Endothelial cell of umbilical vein (primary cell): Measurements from ENCODE around the gene GPD1L. TPM values are rescaled to one million over a fixed set of nuclear protein-coding genes. Genes with fewer than 3 reads are reported as not detected.

ENCODE experiments used
- BruUV-seq: library from RNA; stranded (reverse); fragments of 400-500 nt; replicated peaks from 2 replicates; lab custom pipeline; 2021; lab: Mats Ljungman, UMichigan
- CTCF ChIA-PET: fragments of 300-600, 350-600 bp; sonication (Branson Sonifier 250); formaldehyde crosslinking; loops from one replicate; lab custom pipeline; 2021; ENCODE audit warnings: antibody characterized with exemption, inconsistent platforms; lab: Charles Lee
- POLR2A ChIA-PET: fragments of 300-600, 350-600 bp; sonication (Branson Sonifier 250); formaldehyde crosslinking; loops from one replicate; lab custom pipeline; 2021; ENCODE audit warnings: antibody characterized with exemption, inconsistent platforms; lab: Charles Lee
- DNase-seq: peaks from one replicate; pipeline ENCODE4 v3.0.0-alpha.2; 2011; ENCODE audit warnings: low read depth, low spot score
- FAIRE-seq: peaks from 2 replicates; lab custom pipeline; 2011; peaks lifted over from hg19 to GRCh38; lab: Jason Lieb, UNC
- H2AFZ ChIP-seq: 2 replicates; pipeline ENCODE4 v1.6.0; 2012; ENCODE audit warnings: low read depth, low read length, control low read depth, inconsistent platforms
- H3K27ac ChIP-seq: 2 replicates; pipeline ENCODE4 v1.5.1; 2011; ENCODE audit warnings: low read depth, mild to moderate bottlenecking, control low read depth, low read length, moderate library complexity; ENCODE audit not compliant: insufficient read depth
- H3K27me3 ChIP-seq, 2 experiments: 2 replicates each; pipeline versions ENCODE4 v1.6.0 to v1.6.1; 2011; ENCODE audit warnings: low read length in 2 of 2, mixed read lengths in 1 of 2; ENCODE audit not compliant: control insufficient read depth in 2 of 2, insufficient read depth in 2 of 2
- H3K36me3 ChIP-seq, 2 experiments: 2 replicates in 1 of 2; 3 replicates in 1 of 2; pipeline ENCODE4 v1.5.1; 2011; ENCODE audit warnings: low read length in 2 of 2, mild to moderate bottlenecking in 1 of 2, moderate library complexity in 1 of 2; ENCODE audit not compliant: control insufficient read depth in 2 of 2, insufficient read depth in 2 of 2; ENCODE audit errors: extremely low read depth in 1 of 2
- H3K4me1 ChIP-seq: 3 replicates; pipeline ENCODE4 v1.5.1; 2011; ENCODE audit warnings: mild to moderate bottlenecking, low read length; ENCODE audit not compliant: control insufficient read depth, insufficient read depth; ENCODE audit errors: extremely low read depth
- H3K4me2 ChIP-seq: 2 replicates; pipeline ENCODE4 v1.6.1; 2011; ENCODE audit warnings: low read length, control low read depth, mixed read lengths; ENCODE audit not compliant: insufficient read depth
- H3K4me3 ChIP-seq, 3 experiments: fragments of 200-600 bp in 1 of 3; sonication (generic), shearing (Covaris generic) in 1 of 3; replicated peaks in 1 of 3; 2 replicates each; pipeline ENCODE4 v1.5.1; 2011 to 2016; ENCODE audit warnings: control low read depth in 3 of 3, low read length in 3 of 3, mild to moderate bottlenecking in 2 of 3, inconsistent platforms in 1 of 3, low read depth in 1 of 3, moderate library complexity in 1 of 3; ENCODE audit not compliant: insufficient read depth in 1 of 3
- H3K79me2 ChIP-seq: 2 replicates; pipeline ENCODE4 v1.6.0; 2012; ENCODE audit warnings: low read length, inconsistent platforms; ENCODE audit not compliant: control insufficient read depth, insufficient read depth
- H3K9ac ChIP-seq: replicated peaks from 2 replicates; pipeline ENCODE3; 2011; ENCODE audit warnings: low read length, control low read depth; ENCODE audit not compliant: insufficient read depth; ENCODE audit errors: extremely low read depth
- H3K9me1 ChIP-seq: replicated peaks from 3 replicates; pipeline ENCODE4 v1.6.0; 2011; ENCODE audit warnings: mild to moderate bottlenecking, low read length; ENCODE audit not compliant: control insufficient read depth, insufficient read depth; ENCODE audit errors: extremely low read depth
- H3K9me3 ChIP-seq: replicated peaks from 2 replicates; pipeline ENCODE4 v1.5.1; 2012; ENCODE audit warnings: low read length, inconsistent platforms; ENCODE audit not compliant: control insufficient read depth, insufficient read depth
- H4K20me1 ChIP-seq: replicated peaks from 2 replicates; pipeline ENCODE3; 2011; ENCODE audit warnings: mild to moderate bottlenecking, low read length; ENCODE audit not compliant: control insufficient read depth, insufficient read depth; ENCODE audit errors: extremely low read depth
- CTCF ChIP-seq, 2 donors: IDR thresholded peaks; 1 replicate in 1 of 2; 2 replicates in 1 of 2; pipeline ENCODE4 v1.5.1; 2011; ENCODE audit warnings: low read length in 2 of 2, mild to moderate bottlenecking in 2 of 2, moderate library complexity in 2 of 2, control low read depth in 1 of 2, inconsistent platforms in 1 of 2, low read depth in 1 of 2; ENCODE audit not compliant: insufficient read depth in 1 of 2; ENCODE audit errors: extremely low read depth in 1 of 2
- EZH2 ChIP-seq: IDR thresholded peaks from 2 replicates; pipeline ENCODE4 v1.6.1; 2012; ENCODE audit warnings: borderline replicate concordance, low read depth, mild to moderate bottlenecking, moderate library complexity, low read length, inconsistent platforms; ENCODE audit not compliant: severe bottlenecking
- FOS ChIP-seq: IDR thresholded peaks from 2 replicates; pipeline ENCODE4 v1.6.1; 2011; ENCODE audit warnings: mild to moderate bottlenecking, low read length, moderate library complexity, borderline replicate concordance; ENCODE audit not compliant: insufficient read depth
- GATA2 ChIP-seq: IDR thresholded peaks from 2 replicates; pipeline ENCODE4 v1.7.0; 2011; ENCODE audit warnings: low read depth, mild to moderate bottlenecking, moderate library complexity, mixed read lengths, low read length; ENCODE audit not compliant: insufficient read length, insufficient read depth
- JUN ChIP-seq: IDR thresholded peaks from 2 replicates; pipeline ENCODE4 v1.6.1; 2011; ENCODE audit warnings: borderline replicate concordance, low read depth; ENCODE audit not compliant: insufficient read length, insufficient read depth
- MAX ChIP-seq: IDR thresholded peaks from 2 replicates; pipeline ENCODE4 v1.6.1; 2011; ENCODE audit not compliant: insufficient read depth, insufficient read length
- MYC ChIP-seq: IDR thresholded peaks from one replicate; pipeline ENCODE4 v1.6.1; 2011; ENCODE audit warnings: mild to moderate bottlenecking, low read depth, low read length
- POLR2A ChIP-seq: IDR thresholded peaks from 2 replicates; pipeline ENCODE4 v1.6.1; 2012; ENCODE audit warnings: low read depth, mild to moderate bottlenecking, control low read depth, low read length
- POLR2AphosphoS5 ChIP-seq: IDR thresholded peaks from 2 replicates; pipeline ENCODE4 v1.6.1; 2012; ENCODE audit warnings: low read depth, mild to moderate bottlenecking, control low read depth, low read length, moderate library complexity; ENCODE audit not compliant: insufficient read depth
- dilution Hi-C: fragments of 300-500 bp; cut with MboI; formaldehyde crosslinking; loops from one replicate; pipeline ENCODE4 v1.15.0; 2019; ENCODE audit warnings: low sequenced_read_pairs; ENCODE audit not compliant: extremely low pct_ligation_motif_present
- intact Hi-C: fragments of 100-400 bp; cut with micrococcal nuclease; formaldehyde crosslinking; loops from one replicate; pipeline ENCODE4 v1.10.0; 2022
- polyA plus RNA-seq, 4 experiments: library from polyadenylated mRNA; depleted of rRNA in 3 of 4; stranded (reverse) in 3 of 4; unstranded in 1 of 4; fragments of >200 nt; gene quantifications; 2 replicates each; pipeline versions ENCODE4 v1.2.1 to v1.2.3, GENCODE V29; 2011 to 2012; ENCODE audit warnings: missing spikeins in 1 of 4
- total RNA-seq: library from RNA; stranded (reverse); gene quantifications from 2 replicates; pipeline ENCODE4 v1.2.3, GENCODE V29; 2021

GPD1L gene
- total and polyA plus RNA-seq, 2 donors (not counting 3 experiments of a cell fraction or from before 2014, with no cell fraction given): 5.1 to 12.9 TPM

GRCh38 chr3:32195995-32196540, 89.6 kb downstream of the GPD1L start:
- POLR2A ChIA-PET: no interaction called here
- Histone ChIP-seq H3K36me3 (no peaks in the 10 kb centered on the region), H3K4me1 (peaks cover 10% of the 10 kb centered on the region), H3K9me3 (no peaks in the 10 kb centered on the region), H4K20me1 (no peaks in the 10 kb centered on the region), H2AFZ (no peak overlapping the region), H3K4me2 (no peak overlapping the region), H3K9me1 (no peaks in the 10 kb centered on the region), H3K27ac (no peak overlapping the region), H3K27me3 (peaks cover 0 to 3% of the 10 kb centered on the region in 2 experiments), H3K4me3 (no peak overlapping the region), H3K79me2 (no peaks in the 10 kb centered on the region), H3K9ac (no peak overlapping the region)
- no TSS peak for BruUV-seq
- CTCF ChIA-PET: interaction anchor here (1.0 kb wide), 1 partner anchor 11 kb away, joined by 3 read pairs; no protein-coding TSS in a partner anchor
- DNase-seq (no peak), FAIRE-seq (no peak)
- TF ChIP-seq JUN: no peak
- no peak for TF ChIP-seq POLR2A
- no peak for TF ChIP-seq CTCF (IDR thresholded peaks at IDR 0.05; ENCODE audit: extremely low read depth in 1 of 2, insufficient read depth in 1 of 2, low read depth in 1 of 2, low read length in 2 of 2)
- no peak for TF ChIP-seq POLR2AphosphoS5
- dilution Hi-C loops: no loop called here
- intact Hi-C loops: no loop called here

- no peaks in the 10 kb centered on the region for H4K20me1 ChIP-seq
- dilution Hi-C loops: no loop called here
- H3K9ac ChIP-seq: no peak overlapping the region
- no peak overlapping the region for H3K27ac ChIP-seq
- no TSS peak for BruUV-seq
- DNase-seq (no peak), FAIRE-seq (no peak)
- CTCF ChIA-PET: no interaction called here
- POLR2A ChIA-PET: no interaction called here
- no peak overlapping the region for H3K4me2 ChIP-seq
- peaks cover 15% of the 10 kb centered on the region for H3K4me1 ChIP-seq
- no peak overlapping the region for H2AFZ ChIP-seq
- no peaks in the 10 kb centered on the region for H3K9me1 ChIP-seq
- intact Hi-C loops: no loop called here
- H3K79me2 ChIP-seq: no peaks in the 10 kb centered on the region
- no peaks in the 10 kb centered on the region for H3K36me3 ChIP-seq
- no peak overlapping the region for H3K4me3 ChIP-seq
- no peaks in the 10 kb centered on the region for H3K9me3 ChIP-seq
- TF ChIP-seq MAX: no peak
- TF ChIP-seq FOS: no peak
- TF ChIP-seq JUN: no peak
- TF ChIP-seq POLR2AphosphoS5: no peak
- TF ChIP-seq CTCF (IDR thresholded peaks at IDR 0.05; ENCODE audit: extremely low read depth in 1 of 2, insufficient read depth in 1 of 2, low read depth in 1 of 2, low read length in 2 of 2): no peak
- no peak for TF ChIP-seq EZH2
- no peak for TF ChIP-seq GATA2
- no peak for TF ChIP-seq MYC
- no peak for TF ChIP-seq POLR2A
- no peaks in the 10 kb centered on the region for H3K27me3 ChIP-seq
Observed at GRCh38 chr3:32197991-32198390, 91.6 kb downstream of the GPD1L start.
